MM.1S (cell line): ENCODE data around the gene KCNH8.
"Not testable (repeated sequence)": the region's sequence is repeated elsewhere in the genome, so short reads cannot be mapped to it uniquely, and the experiment has no call there.

Experiments used
- DNase-seq: peaks from one replicate; pipeline ENCODE4 v3.0.0-alpha.2; 2015
- H2AFZ ChIP-seq: fragments of 300-600 bp; sonication (generic); 2 replicates; pipeline ENCODE4 v1.6.0; 2016; ENCODE audit warnings: antibody characterized with exemption, low read length
- H3F3A ChIP-seq: fragments of 300-600 bp; sonication (generic); 2 replicates; pipeline ENCODE4 v1.6.1; 2016; ENCODE audit warnings: mild to moderate bottlenecking, antibody characterized with exemption, low read length, moderate library complexity, mixed read lengths; ENCODE audit not compliant: insufficient read depth
- H3K27ac ChIP-seq: fragments of 300-600 bp; sonication (generic); 2 replicates; pipeline ENCODE4 v1.5.1; 2016; ENCODE audit warnings: mild to moderate bottlenecking, low read length
- H3K27me3 ChIP-seq: fragments of 300-600 bp; sonication (generic); replicated peaks from 2 replicates; pipeline ENCODE4 v1.6.0; 2016; ENCODE audit warnings: low read length; ENCODE audit not compliant: insufficient read depth
- H3K36me3 ChIP-seq: fragments of 300-600 bp; sonication (generic); replicated peaks from 2 replicates; pipeline ENCODE4 v1.6.1; 2016; ENCODE audit warnings: mild to moderate bottlenecking, low read length, mixed read lengths; ENCODE audit not compliant: insufficient read depth
- H3K4me1 ChIP-seq: fragments of 300-600 bp; sonication (generic); 2 replicates; pipeline ENCODE4 v1.6.1; 2016; ENCODE audit warnings: low read length, mixed read lengths
- H3K4me2 ChIP-seq: fragments of 300-600 bp; sonication (generic); 2 replicates; pipeline ENCODE4 v1.6.0; 2016; ENCODE audit warnings: low read depth, low read length
- H3K4me3 ChIP-seq: fragments of 300-600 bp; sonication (generic); 2 replicates; pipeline ENCODE4 v1.5.1; 2016; ENCODE audit warnings: low read length, mixed read lengths
- H3K79me2 ChIP-seq: fragments of 300-600 bp; sonication (generic); 2 replicates; pipeline ENCODE4 v1.6.1; 2016; ENCODE audit warnings: mixed run types, low read length, mixed read lengths
- H3K9ac ChIP-seq: fragments of 300-600 bp; sonication (generic); 2 replicates; pipeline ENCODE4 v1.6.1; 2016; ENCODE audit warnings: low read length, mixed read lengths
- H3K9me2 ChIP-seq: fragments of 300-600 bp; sonication (generic); replicated peaks from 2 replicates; pipeline ENCODE4 v1.6.1; 2016; ENCODE audit warnings: mild to moderate bottlenecking, low read length, mixed read lengths; ENCODE audit not compliant: insufficient read depth
- H3K9me3 ChIP-seq: fragments of 300-600 bp; sonication (generic); replicated peaks from 2 replicates; pipeline ENCODE4 v1.6.1; 2016; ENCODE audit warnings: mild to moderate bottlenecking, low read length, mixed read lengths; ENCODE audit not compliant: insufficient read depth
- H4K20me1 ChIP-seq: fragments of 300-600 bp; sonication (generic); 2 replicates; pipeline ENCODE4 v1.6.1; 2016; ENCODE audit warnings: mild to moderate bottlenecking, low read length, moderate library complexity, mixed read lengths; ENCODE audit not compliant: insufficient read depth
- CTCF ChIP-seq: fragments of 300-600 bp; sonication (generic); IDR thresholded peaks from 2 replicates; pipeline ENCODE4 v1.5.1; 2016; ENCODE audit warnings: antibody characterized with exemption, low read length, mixed read lengths
- EZH2 ChIP-seq: fragments of 300-600 bp; sonication (generic); optimal IDR thresholded peaks from 2 replicates; pipeline ENCODE3; 2017; ENCODE audit warnings: low read depth, mild to moderate bottlenecking, antibody characterized with exemption, low read length, mixed read lengths
- EZH2phosphoT487 ChIP-seq: fragments of 300-600 bp; sonication (generic); IDR thresholded peaks from 2 replicates; pipeline ENCODE4 v1.6.1; 2018; ENCODE audit warnings: antibody characterized with exemption, low read length

The KCNH8 gene

GRCh38 chr3:19228167-19228566 lies 79.9 kb downstream of the KCNH8 start:
- Histone ChIP-seq H3F3A (no peaks in the 10 kb centered on the region), H3K9ac (no peak overlapping the region), H3K79me2 (no peaks in the 10 kb centered on the region), H3K4me1 (no peaks in the 10 kb centered on the region), H4K20me1 (no peaks in the 10 kb centered on the region), H3K9me2 (no peaks in the 10 kb centered on the region), H2AFZ (no peak overlapping the region), H3K4me3 (no peak overlapping the region), H3K27ac (no peak overlapping the region), H3K4me2 (no peak overlapping the region), H3K9me3 (no peaks in the 10 kb centered on the region), H3K27me3 (no peaks in the 10 kb centered on the region), H3K36me3 (no peaks in the 10 kb centered on the region)
- TF ChIP-seq CTCF (no peak), EZH2 (no peak), EZH2phosphoT487 (no peak)
- no peak for DNase-seq

DNA sequence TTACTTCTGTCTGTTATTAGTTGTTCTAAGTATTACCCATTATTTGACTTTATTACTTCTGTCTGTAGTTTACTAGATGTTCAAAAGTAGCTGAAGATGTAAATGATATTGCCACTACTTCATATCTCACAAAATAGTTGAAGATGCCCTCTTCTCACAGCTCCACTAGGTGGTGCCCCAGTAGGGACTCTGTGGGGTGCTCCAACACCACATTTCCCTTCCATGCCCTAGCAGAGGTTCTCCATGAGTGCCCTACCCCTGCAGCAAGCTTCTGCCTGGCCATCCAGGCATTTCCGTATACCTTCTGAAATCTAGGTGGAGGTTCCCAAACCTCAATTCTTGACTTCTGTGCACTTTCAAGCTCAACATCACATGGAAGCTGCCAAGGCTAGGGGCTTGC lies 80.8 kb downstream of the KCNH8 start:
- Histone ChIP-seq H3K9ac (no peak overlapping the region), H3K27me3 (no peaks in the 10 kb centered on the region), H3K4me1 (no peaks in the 10 kb centered on the region), H4K20me1 (no peaks in the 10 kb centered on the region), H3K27ac (no peak overlapping the region), H3K4me3 (no peak overlapping the region), H2AFZ (no peak overlapping the region), H3F3A (no peaks in the 10 kb centered on the region), H3K9me2 (no peaks in the 10 kb centered on the region), H3K4me2 (no peak overlapping the region), H3K36me3 (no peaks in the 10 kb centered on the region), H3K79me2 (no peaks in the 10 kb centered on the region), H3K9me3 (no peaks in the 10 kb centered on the region)
- TF ChIP-seq EZH2 (no peak), CTCF (peak; percentile 36)
- no peak for DNase-seq

- not testable (repeated sequence) for H3K79me2 ChIP-seq, H3K9me2 ChIP-seq, H3K9me3 ChIP-seq, H3K4me3 ChIP-seq, H2AFZ ChIP-seq, H4K20me1 ChIP-seq, H3K27me3 ChIP-seq, H3F3A ChIP-seq, H3K4me2 ChIP-seq, H3K36me3 ChIP-seq, DNase-seq, H3K9ac ChIP-seq, H3K27ac ChIP-seq, H3K4me1 ChIP-seq
These were observed 81.6 kb downstream of the KCNH8 start for GRCh38 chr3:19229881-19230280.

DNA sequence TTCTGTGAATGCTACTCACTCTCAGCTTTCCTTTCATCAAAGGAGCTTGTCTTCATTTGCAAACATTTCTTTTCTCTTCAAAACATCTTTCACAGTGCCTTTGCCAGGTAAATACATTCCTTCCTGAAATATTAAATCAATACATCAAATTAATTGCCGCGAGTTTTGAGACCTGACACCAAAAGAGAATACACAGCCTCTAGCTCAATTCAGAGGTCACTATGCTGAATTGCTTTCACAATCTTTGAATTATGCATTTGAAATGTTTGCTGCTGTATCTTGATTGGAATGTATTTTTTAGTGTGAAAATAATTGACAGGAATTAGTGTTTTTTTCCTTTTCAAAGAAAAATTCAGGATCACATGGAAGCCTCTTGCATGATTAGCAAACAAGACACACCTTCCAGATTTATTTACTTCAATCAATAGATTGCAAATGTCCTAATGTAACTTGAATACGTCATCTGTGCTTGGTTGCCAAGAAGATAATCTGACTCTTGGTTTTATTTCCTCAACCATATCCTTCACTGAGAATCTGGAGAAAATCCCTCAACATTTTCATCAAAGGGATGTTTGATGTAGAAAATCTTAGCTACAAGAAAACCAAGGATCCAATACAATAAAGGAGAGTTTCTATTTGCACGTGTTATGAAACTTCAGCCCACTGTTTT lies 83.6 kb downstream of the KCNH8 start:
- Histone ChIP-seq H3K4me1 (no peaks in the 10 kb centered on the region), H2AFZ (no peak overlapping the region), H3K4me2 (no peak overlapping the region), H3K27me3 (no peaks in the 10 kb centered on the region), H3K27ac (no peak overlapping the region), H3K9me2 (no peaks in the 10 kb centered on the region), H3F3A (no peaks in the 10 kb centered on the region), H3K79me2 (no peaks in the 10 kb centered on the region), H4K20me1 (no peaks in the 10 kb centered on the region), H3K36me3 (no peaks in the 10 kb centered on the region), H3K9ac (no peak overlapping the region), H3K9me3 (no peaks in the 10 kb centered on the region), H3K4me3 (no peak overlapping the region)
- TF ChIP-seq EZH2phosphoT487 (no peak), EZH2 (no peak), CTCF (no peak)
- DNase-seq, result no peak
